ENCODE results near the gene TUBA1C.

DNA sequence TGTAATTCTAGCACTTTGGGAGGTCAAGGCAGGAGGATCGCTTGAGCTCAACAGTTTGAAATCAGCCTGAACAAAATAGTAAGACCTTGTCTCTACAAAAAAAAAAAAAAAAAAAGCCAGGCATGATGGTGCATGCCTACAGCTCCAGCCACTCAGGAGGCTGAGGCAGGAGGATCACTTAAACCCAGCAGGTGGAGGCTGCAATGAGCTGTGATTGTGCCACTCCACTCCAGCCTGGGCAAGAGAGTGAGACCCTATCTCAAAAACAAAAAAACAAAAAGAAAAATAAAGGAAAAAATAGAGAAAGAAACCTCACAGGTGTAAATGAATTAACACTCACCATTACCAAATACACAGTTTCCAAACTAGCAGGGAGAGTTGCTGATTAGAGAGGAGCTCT lies 41.8 kb upstream of the TUBA1C start:
- TF ChIP-seq, protein P1, sequence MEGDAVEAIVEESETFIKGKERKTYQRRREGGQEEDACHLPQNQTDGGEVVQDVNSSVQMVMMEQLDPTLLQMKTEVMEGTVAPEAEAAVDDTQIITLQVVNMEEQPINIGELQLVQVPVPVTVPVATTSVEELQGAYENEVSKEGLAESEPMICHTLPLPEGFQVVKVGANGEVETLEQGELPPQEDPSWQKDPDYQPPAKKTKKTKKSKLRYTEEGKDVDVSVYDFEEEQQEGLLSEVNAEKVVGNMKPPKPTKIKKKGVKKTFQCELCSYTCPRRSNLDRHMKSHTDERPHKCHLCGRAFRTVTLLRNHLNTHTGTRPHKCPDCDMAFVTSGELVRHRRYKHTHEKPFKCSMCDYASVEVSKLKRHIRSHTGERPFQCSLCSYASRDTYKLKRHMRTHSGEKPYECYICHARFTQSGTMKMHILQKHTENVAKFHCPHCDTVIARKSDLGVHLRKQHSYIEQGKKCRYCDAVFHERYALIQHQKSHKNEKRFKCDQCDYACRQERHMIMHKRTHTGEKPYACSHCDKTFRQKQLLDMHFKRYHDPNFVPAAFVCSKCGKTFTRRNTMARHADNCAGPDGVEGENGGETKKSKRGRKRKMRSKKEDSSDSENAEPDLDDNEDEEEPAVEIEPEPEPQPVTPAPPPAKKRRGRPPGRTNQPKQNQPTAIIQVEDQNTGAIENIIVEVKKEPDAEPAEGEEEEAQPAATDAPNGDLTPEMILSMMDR (IDR thresholded peaks at IDR 0.05; ENCODE audit: low read depth, low read length, poor library complexity, severe bottlenecking): no peak
- no peak for TF ChIP-seq EZH2phosphoT487 (IDR thresholded peaks at IDR 0.05; ENCODE audit: borderline replicate concordance, low read length)
